Subcutaneous preadipocyte (primary cell): ENCODE data around the gene PSMB4. TPM values are rescaled to one million over a fixed set of nuclear protein-coding genes. Genes with fewer than 3 reads are reported as not detected.

Experiments used
- small RNA-seq: library from RNA; depleted of rRNA; stranded (forward); fragments of <200 nt; gene quantifications from one replicate; pipeline ENCODE3, GENCODE V24; 2012
- total RNA-seq: library from RNA; depleted of rRNA; stranded (reverse); fragments of >200 nt; gene quantifications from 2 replicates; pipeline ENCODE4 v1.2.3, GENCODE V29; 2012

PSMB4 gene
- total RNA-seq, result 359 and 406 TPM in 2 replicates

GRCh38 chr1:151399324-151400171, at the start of gene PSMB4:
Gene PSMB4 (plus strand): TSS chr1:151399573. CDS start chr1:151399588, 15 bp downstream.

GRCh38 chr1:151372058-151372934, 27.1 kb upstream of the PSMB4 start, which contains the start of gene SELENBP1:
Gene SELENBP1 (minus strand): TSS chr1:151372705. CDS start chr1:151372641, 64 bp downstream.

Small RNA genes lying within 50 kb of the gene (small RNA-seq; reads per million reads assigned to genes)
- 0.16 reads per million for gene RNY4P25

Other genes starting within 250 kb of the PSMB4 start
- gene TNFAIP8L2, start 242.9 kb upstream of the PSMB4 start, total RNA-seq, result not detected in 2 replicates
- 7.8 and 8.5 TPM in 2 replicates for gene LYSMD1, start 233.7 kb upstream of the PSMB4 start, total RNA-seq
- gene SCNM1, start 233.4 kb upstream of the PSMB4 start, total RNA-seq, result 23.9 and 25.4 TPM in 2 replicates
- gene TMOD4, start 223.6 kb upstream of the PSMB4 start, total RNA-seq, result not detected in 2 replicates
- gene VPS72, start 209.4 kb upstream of the PSMB4 start, total RNA-seq, result 25.7 and 37.9 TPM in 2 replicates
- 37.8 and 64.1 TPM in 2 replicates for gene PIP5K1A, start 201.0 kb upstream of the PSMB4 start, total RNA-seq
- 151 and 175 TPM in 2 replicates for gene PSMD4, start 144.8 kb upstream of the PSMB4 start, total RNA-seq
- gene ZNF687, start 117.3 kb upstream of the PSMB4 start, total RNA-seq, result 11.8 and 17.2 TPM in 2 replicates
- gene PI4KB, start 72.2 kb upstream of the PSMB4 start, total RNA-seq, result 40.4 and 50.8 TPM in 2 replicates
- gene RFX5, start 52.3 kb upstream of the PSMB4 start, total RNA-seq, result 30.1 and 32.5 TPM in 2 replicates
- gene SELENBP1, start 26.9 kb upstream of the PSMB4 start, total RNA-seq, result 25.0 and 31.6 TPM in 2 replicates
- gene POGZ, start 59.9 kb downstream of the PSMB4 start, total RNA-seq, result 21.3 and 29.7 TPM in 2 replicates
- under 0.01 TPM in 1 of 2 replicates, not detected in the other for gene CGN, start 111.8 kb downstream of the PSMB4 start, total RNA-seq
- gene TUFT1, start 140.7 kb downstream of the PSMB4 start, total RNA-seq, result 1.1 and 2.0 TPM in 2 replicates
- 28.3 and 33.2 TPM in 2 replicates for gene SNX27, start 212.5 kb downstream of the PSMB4 start, total RNA-seq